Stimulated activated CD8-positive, alpha-beta memory T cell treated with anti-CD3 and anti-CD28 coated beads, Interleukin-4, amount 100 ng/mL, for 48 hours (primary cell): ENCODE results near the gene RAP1A.

Experiments used
- DNase-seq: peaks from one replicate; pipeline ENCODE4 v3.0.0-alpha.2; 2020

The RAP1A gene

DNA sequence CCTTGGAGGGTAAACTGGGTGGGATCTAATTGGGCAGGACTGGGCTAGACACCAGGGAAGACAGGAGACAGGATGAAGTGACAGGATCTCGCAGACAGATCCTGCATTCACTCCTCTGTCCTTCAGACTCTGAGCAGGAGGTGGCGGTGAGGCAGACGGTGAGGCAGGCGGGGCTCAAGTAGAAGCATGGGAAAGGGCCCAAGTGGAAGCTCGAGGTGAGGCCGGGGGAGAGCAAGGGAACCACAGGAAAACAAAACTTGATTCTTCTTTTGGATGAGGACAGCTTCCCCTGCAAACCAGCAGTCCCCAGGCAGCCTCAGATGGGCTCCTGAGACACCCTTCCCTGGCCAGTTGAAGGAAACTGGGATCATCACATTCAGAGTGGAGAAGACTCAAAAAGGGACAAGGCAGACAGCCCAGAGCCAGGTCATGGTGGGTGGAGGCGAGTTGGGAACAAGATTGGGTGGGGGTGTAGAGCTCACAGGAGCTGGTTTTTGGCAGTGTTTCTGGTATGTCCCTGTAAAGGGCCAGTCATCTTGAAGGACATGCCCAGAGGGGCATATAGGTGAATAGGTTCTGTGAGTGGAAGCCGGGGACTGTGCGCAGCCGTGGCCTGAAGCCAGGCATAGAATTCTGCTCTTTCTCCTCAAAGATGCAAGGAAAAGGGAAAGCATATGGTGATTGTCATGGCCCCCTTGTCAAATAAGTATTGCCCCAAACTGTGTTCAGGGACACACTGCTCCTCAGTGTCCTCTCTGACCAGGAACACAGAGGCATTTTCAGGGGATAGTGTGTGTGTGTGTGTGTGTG, 101.6 kb downstream of the RAP1A start:
- DNase-seq, result no peak

DNA sequence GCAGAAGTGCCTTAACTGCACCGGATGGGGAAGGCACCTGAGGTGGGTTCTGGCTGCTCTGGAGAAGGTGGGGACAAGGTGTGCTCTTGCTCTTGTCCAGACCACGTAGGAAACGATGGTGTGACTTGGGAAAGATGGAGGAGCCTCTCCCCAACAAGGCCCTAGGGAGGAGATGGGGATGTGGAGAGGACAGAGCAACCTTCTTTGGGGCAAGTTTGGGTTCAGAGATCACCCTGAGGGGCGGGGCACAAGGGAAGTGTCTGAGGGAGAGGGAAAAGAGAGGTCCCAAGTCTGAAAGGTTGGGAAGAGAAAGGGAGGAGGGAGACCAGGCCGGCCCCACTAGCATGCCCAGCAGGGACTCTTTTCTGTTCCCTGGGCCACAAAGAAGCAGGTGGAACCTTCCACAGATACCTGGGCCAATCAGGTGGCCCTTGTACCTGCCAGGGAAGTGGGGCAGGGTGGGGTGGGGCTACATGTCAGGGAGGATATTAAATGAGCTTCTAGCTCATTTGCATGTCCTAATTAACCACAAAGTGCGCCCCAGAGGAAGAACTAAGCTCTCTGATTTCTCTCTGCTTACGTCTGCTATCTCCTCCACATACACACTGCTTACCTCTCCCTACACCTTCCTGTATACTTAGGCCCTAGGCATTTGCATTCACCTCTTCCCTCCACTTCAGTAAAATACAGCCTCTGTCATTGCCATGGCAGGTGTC, 103.7 kb downstream of the RAP1A start:
- no peak for DNase-seq

- DNase-seq, result no peak
Measured at GRCh38 chr1:111723871-111724270, 104.3 kb downstream of the RAP1A start.

- DNase-seq, result no peak
Measured at GRCh38 chr1:111725192-111725591, 105.6 kb downstream of the RAP1A start.

GRCh38 chr1:111727056-111727455, 107.5 kb downstream of the RAP1A start:
- DNase-seq, result peak; percentile 14

- DNase-seq, result no peak
Measured at GRCh38 chr1:111729271-111729921, 109.8 kb downstream of the RAP1A start.

DNA sequence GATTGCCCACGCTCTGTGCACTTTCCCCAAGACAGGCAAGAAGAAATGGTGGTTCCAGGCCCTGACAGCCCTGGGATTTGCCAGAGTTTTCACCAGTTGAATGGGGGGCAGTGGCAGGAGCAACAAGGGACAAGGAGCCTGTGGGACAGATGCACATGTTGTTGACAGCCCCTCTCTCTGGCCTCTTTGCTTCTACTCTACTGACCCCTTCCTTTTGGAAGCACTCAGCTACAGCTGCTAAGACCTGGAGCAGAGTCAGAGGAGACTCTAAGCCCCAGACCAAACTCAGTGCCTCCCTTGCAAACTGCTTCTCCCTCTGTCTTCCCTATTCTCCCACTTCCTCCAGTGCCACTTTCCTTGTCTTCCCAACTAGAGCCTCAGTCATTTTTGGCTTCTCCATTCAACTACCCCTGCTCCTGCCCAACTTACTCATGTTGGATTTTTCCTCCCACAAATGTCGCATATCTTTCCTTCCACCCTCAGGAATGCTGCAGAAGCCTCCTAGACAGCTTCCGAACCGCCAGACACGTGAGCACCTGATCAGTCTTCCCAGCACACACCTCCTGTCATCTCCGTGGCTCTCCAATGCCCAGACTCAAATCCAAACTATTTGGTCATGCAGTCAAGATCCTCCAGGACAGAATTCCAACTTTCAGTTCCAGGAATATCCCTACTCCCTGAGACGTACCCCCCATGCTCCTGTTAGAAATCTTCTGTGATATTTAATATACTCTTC, 110.5 kb downstream of the RAP1A start:
- no peak for DNase-seq

- DNase-seq, result no peak
Measured at GRCh38 chr1:111730706-111731105, 111.1 kb downstream of the RAP1A start.

DNA sequence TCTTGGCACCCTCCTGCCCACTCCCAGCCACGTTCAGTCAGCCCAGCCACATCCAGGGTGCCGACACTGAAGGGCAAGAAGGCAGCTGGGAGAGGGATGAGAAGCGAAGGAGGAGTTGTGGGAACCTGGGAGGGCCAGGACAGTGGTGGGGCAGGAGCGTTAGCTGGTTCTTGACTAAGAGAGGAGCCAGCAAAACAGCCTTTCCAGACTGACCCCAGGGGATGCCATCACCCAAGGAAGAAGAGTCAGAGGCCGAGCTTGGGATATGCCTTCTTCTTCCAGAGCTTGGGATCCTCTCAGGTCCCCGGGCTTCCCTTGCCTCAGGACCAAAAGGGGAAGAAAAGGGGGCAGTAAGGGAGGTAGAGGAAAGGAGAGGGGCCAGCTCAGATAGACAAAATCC, 112.4 kb downstream of the RAP1A start:
- no peak for DNase-seq

- peak; percentile 9 for DNase-seq
Measured at GRCh38 chr1:111732718-111733117, 113.1 kb downstream of the RAP1A start.

DNA sequence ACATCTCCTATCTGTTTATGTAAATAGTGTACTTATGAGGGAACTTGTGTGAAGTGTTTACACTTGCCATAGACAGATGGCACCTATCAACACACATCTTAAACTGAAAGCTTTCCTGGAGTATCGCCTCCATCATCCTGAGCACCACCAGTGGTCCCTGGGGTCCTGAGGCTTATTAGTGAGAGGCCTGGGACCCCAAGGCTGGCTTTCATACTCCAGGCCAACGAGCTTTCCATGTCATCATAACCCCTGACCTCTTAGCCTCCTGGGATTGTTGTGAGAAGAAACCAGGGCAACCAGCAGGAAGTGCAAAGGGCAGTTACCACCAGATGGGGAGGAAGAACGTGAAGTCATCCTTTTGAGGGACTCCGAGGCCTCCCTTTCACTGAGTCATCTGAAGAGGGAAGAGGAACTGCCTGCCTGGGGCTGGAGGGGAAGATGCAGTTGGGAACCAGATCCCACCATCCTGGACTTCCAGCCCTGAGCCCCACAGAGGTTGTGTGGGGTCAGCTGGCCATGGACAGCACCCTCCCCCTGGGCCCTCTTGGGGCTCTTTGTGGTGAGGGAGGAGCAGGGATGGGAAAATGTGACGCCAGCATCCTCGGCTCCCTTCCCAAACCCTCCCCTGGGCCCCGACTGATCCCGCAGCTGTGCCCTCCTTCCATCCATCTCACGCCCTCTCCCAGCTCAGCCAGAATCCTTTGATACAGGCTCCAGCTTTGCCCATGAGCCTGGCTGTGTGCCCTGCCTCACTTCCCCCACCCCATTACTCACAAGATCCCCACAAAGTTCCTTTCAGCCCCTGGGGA, 113.8 kb downstream of the RAP1A start:
- peak; percentile 11 for DNase-seq

- DNase-seq, result no peak
Measured at GRCh38 chr1:111733992-111734341, 114.4 kb downstream of the RAP1A start.

- no peak for DNase-seq
Measured at GRCh38 chr1:111734426-111734825, 114.8 kb downstream of the RAP1A start.

- DNase-seq, result no peak
Measured at GRCh38 chr1:111734856-111735255, 115.3 kb downstream of the RAP1A start.

DNA sequence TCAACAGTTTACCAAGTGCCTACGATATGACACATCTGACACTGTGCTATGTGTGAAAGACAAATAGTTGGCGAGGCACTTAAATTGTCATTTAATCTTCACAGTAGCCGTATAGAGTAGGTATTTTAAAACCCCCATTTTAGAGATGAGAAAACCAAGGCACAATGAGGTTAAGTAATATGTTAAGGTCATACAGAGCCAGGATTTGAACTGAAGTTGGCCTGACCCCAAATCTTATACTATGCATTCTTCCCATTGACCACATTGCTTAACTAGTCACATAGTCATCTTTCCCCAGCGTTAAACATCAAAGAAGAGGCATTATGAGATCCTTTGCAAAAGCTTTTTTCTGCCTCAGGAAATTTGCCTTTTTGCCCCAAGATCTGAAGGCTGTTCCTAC, 115.7 kb downstream of the RAP1A start:
- no peak for DNase-seq

DNA sequence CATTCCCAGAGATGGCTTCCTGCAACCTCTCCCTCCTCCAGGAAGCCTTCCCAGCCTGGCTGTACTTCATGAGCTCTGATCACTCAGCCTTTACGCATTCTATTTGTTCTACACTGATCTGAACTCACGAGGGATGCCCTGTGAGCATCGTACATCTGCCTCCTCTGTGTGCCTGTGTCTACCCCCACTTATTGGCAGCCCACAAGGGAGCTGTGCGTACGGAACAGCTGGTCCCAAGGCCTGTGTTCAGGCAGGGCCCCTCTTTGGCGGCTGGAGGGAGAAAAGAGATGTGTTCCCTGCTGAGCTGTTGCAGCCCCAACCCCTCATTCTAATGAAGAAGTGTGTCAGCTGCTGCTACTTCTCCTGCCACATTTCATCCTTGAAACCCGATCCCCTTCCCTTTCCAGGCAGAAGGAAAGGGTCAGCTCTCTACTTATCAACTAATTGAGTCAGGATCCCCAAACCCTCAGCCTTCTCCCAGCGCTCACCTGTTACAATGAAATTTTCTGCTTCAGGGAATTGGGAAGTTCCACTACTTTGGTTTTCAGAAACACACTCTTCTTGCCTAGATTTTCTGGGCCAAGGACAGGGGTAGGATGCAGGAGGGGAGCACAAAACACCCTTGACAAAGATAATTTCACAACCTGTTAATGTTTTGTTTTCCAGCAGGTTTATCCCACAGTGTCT, 116.4 kb downstream of the RAP1A start:
- DNase-seq, result peak; percentile 14

- peak; percentile 16 for DNase-seq
Measured at GRCh38 chr1:111736548-111737215, 117.1 kb downstream of the RAP1A start.

DNA sequence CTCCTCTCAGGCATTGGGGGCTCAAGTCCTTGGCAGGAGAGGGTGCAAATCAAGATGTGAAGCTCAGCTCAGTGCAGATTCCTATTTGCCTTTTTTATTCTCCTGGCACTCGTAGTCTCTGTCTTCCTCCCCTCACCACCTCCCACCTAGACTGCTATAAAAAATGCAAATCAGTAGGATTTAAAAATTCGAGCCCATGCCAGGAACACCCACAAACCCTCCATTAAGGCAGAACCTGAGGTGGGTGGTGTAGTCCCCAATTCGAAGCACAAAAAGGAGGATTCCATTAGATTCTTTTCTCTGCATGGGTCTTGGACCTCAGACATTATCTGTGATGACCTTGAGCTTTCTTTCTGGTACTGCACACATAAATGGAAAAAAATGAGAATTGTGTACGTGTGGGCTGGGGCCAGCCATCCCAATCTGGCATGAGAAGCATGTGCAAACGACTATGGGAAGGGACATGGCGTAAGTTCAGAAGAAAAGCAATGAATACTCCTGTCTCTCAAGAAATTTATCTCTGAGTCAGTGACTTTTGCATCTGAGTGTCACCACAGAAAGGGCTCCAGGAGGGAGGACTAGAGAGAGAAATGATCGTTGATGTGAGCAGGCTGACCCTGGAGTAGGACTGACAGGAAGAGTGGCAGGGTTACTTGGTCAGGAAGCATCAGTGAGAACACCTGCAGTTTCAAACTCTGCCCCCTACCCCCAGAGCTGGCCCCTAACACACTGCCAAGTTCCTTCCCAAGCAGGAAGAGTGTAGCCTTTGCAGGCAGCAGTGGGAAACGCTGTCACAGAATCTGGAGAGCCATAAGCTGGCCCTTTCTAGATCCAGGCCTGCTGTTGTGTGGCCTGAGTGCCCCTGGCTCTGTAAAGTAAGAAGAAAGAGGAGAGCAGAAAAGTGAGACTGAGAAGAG, 117.9 kb downstream of the RAP1A start:
- DNase-seq, result peak; percentile 21

DNA sequence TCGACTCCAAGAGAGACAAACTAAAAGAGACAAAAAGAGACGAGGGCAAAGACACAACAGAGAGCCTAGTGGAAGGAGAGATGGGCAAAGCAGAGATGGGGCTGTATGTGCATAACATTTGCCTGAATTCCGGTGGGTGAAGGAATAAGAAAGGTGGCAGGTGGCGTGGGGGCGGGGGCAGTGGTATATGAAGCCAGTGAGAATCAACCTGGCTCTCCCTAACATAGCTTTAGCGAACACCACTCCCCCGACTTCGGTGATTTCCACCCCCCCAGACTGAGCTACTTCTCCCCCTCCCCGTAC, 118.5 kb downstream of the RAP1A start:
- DNase-seq, result no peak
